ENCODE data around the gene IGSF23. TPM values are rescaled to one million over a fixed set of nuclear protein-coding genes. Genes with fewer than 3 reads are reported as not detected.
"Not testable (repeated sequence)": the region's sequence is repeated elsewhere in the genome, so short reads cannot be mapped to it uniquely, and the experiment has no call there.

Gene IGSF23
- total RNA-seq, 4 donors from 2014 or later: not detected

DNA sequence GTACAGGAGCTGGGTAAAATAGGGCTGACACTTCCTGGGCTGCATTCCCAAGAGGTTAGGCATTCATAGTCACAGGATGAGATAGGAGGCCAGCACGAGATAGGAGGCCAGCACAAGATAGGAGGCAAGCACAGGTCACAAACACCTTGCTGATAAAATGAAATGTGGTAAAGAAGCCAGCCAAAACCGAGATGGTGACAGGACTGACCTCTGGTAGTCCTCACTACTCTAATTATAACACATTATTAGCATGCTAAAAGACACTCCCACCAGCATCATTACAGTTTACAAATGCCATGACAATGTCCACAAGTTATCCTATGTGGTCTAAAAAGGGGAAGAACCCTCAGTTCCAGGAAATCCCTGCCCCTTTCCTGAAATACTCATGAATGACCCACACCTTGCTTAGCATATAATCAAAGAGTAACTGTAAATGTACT lies 20.9 kb upstream of the IGSF23 start:
- no peaks in the 10 kb centered on the region for H3K36me3 ChIP-seq
- DNase-seq: no peak
- intact Hi-C loops (cut with DNase I): no loop called here
- H3K4me1 ChIP-seq: no peaks in the 10 kb centered on the region
- H3K4me3 ChIP-seq: no peak overlapping the region
- no peak overlapping the region for H3K27ac ChIP-seq
- no peaks in the 10 kb centered on the region for H3K9me3 ChIP-seq
- WGBS, 2 donors: 33 to 44% methylated on average over 2 of the region's 2 CpGs
- no peak for TF ChIP-seq POLR2A (IDR thresholded peaks at IDR 0.05)
- TF ChIP-seq CTCF (IDR thresholded peaks at IDR 0.05): no peak
- H3K27me3 ChIP-seq: peaks cover 0 to 33% (median 0%) of the 10 kb centered on the region in 4 donors

DNA sequence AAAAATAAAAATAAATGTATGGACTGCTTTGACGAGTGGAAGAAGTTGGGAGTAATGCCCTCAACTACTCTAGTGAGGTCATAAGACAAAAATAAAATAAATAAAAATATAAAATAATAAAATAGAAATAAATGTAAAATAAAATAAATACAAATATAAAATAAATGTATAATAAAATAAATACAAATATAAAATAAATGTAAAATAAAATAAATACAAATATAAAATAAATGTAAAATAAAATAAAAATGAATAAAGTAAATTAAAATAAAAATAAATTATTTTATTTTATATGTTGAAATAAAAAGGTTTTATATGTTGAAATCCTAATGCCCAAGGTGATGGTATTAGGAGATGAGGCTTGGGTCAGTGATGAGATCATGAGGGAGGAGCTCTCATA lies 20.1 kb upstream of the IGSF23 start:
- Histone ChIP-seq H3K9me3 (no peaks in the 10 kb centered on the region), H3K27ac (no peak overlapping the region), H3K36me3 (no peaks in the 10 kb centered on the region), H3K4me3 (no peak overlapping the region), H3K27me3 (peaks cover 0 to 41% (median 0%) of the 10 kb centered on the region in 4 donors), H3K4me1 (no peaks in the 10 kb centered on the region)
- intact Hi-C loops (cut with DNase I): no loop called here
- WGBS, 2 donors: 57 to 63% methylated on average over 1 of the region's 1 CpG
- DNase-seq: no peak
- no peak for TF ChIP-seq POLR2A (IDR thresholded peaks at IDR 0.05)
- TF ChIP-seq CTCF (IDR thresholded peaks at IDR 0.05): no peak

- 0 to 22% methylated on average over 1 of the region's 1 CpG for WGBS, 2 donors
- intact Hi-C loops (cut with DNase I); H3K27ac ChIP-seq: not testable (repeated sequence)
Observed at GRCh38 chr19:44593866-44594266, 19.5 kb upstream of the IGSF23 start.

DNA sequence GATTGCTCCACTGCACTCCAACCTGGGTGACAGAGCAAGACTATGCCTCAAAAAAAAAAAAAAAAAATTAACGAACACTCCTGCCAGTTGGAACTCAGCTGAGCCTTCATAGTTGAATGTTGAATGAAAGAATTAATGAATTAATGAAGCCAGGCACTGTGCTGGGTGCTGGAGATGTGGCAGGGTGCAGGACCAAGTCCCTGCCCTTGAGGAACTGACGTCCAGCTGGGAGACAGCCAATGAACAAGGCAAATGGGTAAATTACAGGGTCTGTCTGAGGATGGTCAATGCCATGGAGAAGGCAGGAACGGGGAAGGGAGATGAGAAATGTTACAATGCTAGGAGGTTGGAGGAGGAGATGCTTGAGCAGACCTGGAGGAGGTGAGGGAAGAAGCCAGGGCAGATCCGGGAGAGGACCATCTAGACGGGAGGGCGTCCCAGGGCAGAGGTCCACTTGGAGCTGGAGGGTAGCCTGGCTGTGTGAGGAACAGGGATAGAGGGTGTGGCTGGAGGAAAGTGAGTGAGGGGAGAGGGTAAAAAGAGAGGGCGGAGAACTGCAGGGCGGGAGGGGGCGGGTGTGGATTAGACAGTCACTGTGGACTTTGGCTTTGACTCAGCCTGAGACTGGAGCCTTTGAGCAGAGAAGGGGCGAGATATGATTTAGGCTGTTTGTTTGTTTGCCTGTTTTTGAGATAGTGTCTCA lies 16.8 kb upstream of the IGSF23 start:
- H3K36me3 ChIP-seq: no peaks in the 10 kb centered on the region

More at GRCh38 chr19:44593866-44594266, 19.5 kb upstream of the IGSF23 start:
- not testable (repeated sequence) for H3K4me1 ChIP-seq, DNase-seq, H3K36me3 ChIP-seq, H3K4me3 ChIP-seq, H3K9me3 ChIP-seq
- peaks cover 0 to 45% (median 0%) of the 10 kb centered on the region in 4 donors for H3K27me3 ChIP-seq

GRCh38 chr19:44597131-44597491 lies 16.3 kb upstream of the IGSF23 start:
- H3K36me3 ChIP-seq: no peaks in the 10 kb centered on the region
- no peaks in the 10 kb centered on the region for H3K4me1 ChIP-seq
- no peak for TF ChIP-seq POLR2A (IDR thresholded peaks at IDR 0.05)
- no peak for TF ChIP-seq CTCF (IDR thresholded peaks at IDR 0.05)
- whole genome bisulfite sequencing, 2 donors: 48 to 55% methylated on average over 3 of the region's 3 CpGs
- no peak overlapping the region for H3K4me3 ChIP-seq
- intact Hi-C loops (cut with DNase I): no loop called here
- H3K27ac ChIP-seq: no peak overlapping the region
- peaks cover 0 to 64% (median 0%) of the 10 kb centered on the region in 4 donors for H3K27me3 ChIP-seq
- no peak for DNase-seq
- peaks cover 0 to 8% (median 0%) of the 10 kb centered on the region in 3 donors for H3K9me3 ChIP-seq

More for the DNA sequence above, 16.8 kb upstream of the IGSF23 start:
- Histone ChIP-seq H3K4me1 (no peaks in the 10 kb centered on the region), H3K4me3 (no peak overlapping the region), H3K9me3 (peaks cover 0 to 8% (median 0%) of the 10 kb centered on the region in 3 donors), H3K27ac (no peak overlapping the region), H3K27me3 (peaks cover 0 to 63% (median 0%) of the 10 kb centered on the region in 4 donors)
- WGBS, 2 donors: 57 to 66% methylated on average over 9 of the region's 10 CpGs
- TF ChIP-seq POLR2A (IDR thresholded peaks at IDR 0.05) (no peak), CTCF (IDR thresholded peaks at IDR 0.05) (no peak)
- DNase-seq: no peak
- intact Hi-C loops (cut with DNase I): no loop called here
